IMR-90 (cell line): Measurements from ENCODE around the gene GK.

Experiments
- BHLHE40 ChIP-seq: fragments of 150-350 bp; IDR thresholded peaks from 2 replicates; pipeline ENCODE4 v1.6.1; 2016; ENCODE audit warnings: mild to moderate bottlenecking, low read depth, low read length
- CEBPB ChIP-seq: IDR thresholded peaks from 2 replicates; pipeline ENCODE4 v1.6.1; 2012; ENCODE audit warnings: low read depth, low read length, improper control_type of control experiment
- CTCF ChIP-seq: conservative IDR thresholded peaks from 2 replicates; pipeline ENCODE4 v1.5.1; 2012; ENCODE audit warnings: mild to moderate bottlenecking, low read depth, low read length, improper control_type of control experiment
- ELK1 ChIP-seq: fragments of 150-350 bp; IDR thresholded peaks from 2 replicates; pipeline ENCODE4 v1.6.1; 2016; ENCODE audit warnings: low read depth, mild to moderate bottlenecking, low read length, moderate library complexity, borderline replicate concordance
- FOS ChIP-seq: fragments of 150-350 bp; IDR thresholded peaks from 2 replicates; pipeline ENCODE4 v1.6.1; 2016; ENCODE audit warnings: low read depth, low read length
- MAFK ChIP-seq: IDR thresholded peaks from 2 replicates; pipeline ENCODE4 v1.6.1; 2012; ENCODE audit warnings: low read depth, low read length, improper control_type of control experiment
- MAZ ChIP-seq: IDR thresholded peaks from 2 replicates; pipeline ENCODE4 v1.6.1; 2012; ENCODE audit warnings: low read depth, mild to moderate bottlenecking, low read length, improper control_type of control experiment, moderate library complexity, borderline replicate concordance
- MXI1 ChIP-seq: IDR thresholded peaks from 2 replicates; pipeline ENCODE4 v1.6.1; 2012; ENCODE audit warnings: low read depth, mild to moderate bottlenecking, low read length, moderate library complexity, borderline replicate concordance
- POLR2A ChIP-seq: IDR thresholded peaks from 2 replicates; pipeline ENCODE4 v1.6.1; 2012; ENCODE audit warnings: mild to moderate bottlenecking, low read depth, low read length
- RAD21 ChIP-seq: IDR thresholded peaks from 2 replicates; pipeline ENCODE4 v1.6.1; 2012; ENCODE audit warnings: low read length, improper control_type of control experiment
- RCOR1 ChIP-seq: IDR thresholded peaks from 2 replicates; pipeline ENCODE4 v1.6.1; 2012; ENCODE audit warnings: mild to moderate bottlenecking, low read length, improper control_type of control experiment; ENCODE audit not compliant: insufficient replicate concordance
- RFX5 ChIP-seq: IDR thresholded peaks from 2 replicates; pipeline ENCODE4 v1.8.0; 2012; ENCODE audit warnings: low read depth, mild to moderate bottlenecking, low read length, moderate library complexity
- USF2 ChIP-seq: fragments of 150-350 bp; IDR thresholded peaks from 2 replicates; pipeline ENCODE4 v1.6.1; 2017; ENCODE audit warnings: mild to moderate bottlenecking, antibody characterized with exemption, low read length, low read depth

- TF ChIP-seq BHLHE40 (no peak), CTCF (no peak), CEBPB (no peak), POLR2A (no peak), MXI1 (no peak), FOS (no peak), RCOR1 (no peak), USF2 (no peak), MAFK (no peak), RAD21 (no peak), RFX5 (no peak), MAZ (no peak), ELK1 (no peak)
Observed at GRCh38 chrX:30626402-30626801, 26.8 kb upstream of the GK start.
